ENCODE results near the gene HRH4.

HRH4 gene

DNA sequence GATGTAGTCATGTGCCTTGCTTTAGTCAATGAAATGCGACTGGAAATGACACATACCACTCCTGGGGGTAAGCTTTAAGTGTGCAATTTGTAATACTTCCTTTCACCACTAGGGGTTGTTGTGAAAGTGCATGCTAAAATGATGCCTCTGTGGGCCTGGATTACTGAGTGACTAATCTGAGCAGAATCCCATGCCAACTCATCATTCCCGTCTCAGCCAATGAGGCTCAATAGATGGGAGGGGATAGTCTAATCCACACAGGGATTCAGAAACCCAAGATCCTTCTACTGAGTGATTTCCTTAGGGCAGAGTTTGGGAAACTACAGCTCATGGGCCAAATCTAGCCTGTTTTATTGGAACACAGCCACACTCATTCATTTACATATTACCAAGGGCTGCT is 54.0 kb downstream of the HRH4 start:
- DNase-seq: no peak

DNA sequence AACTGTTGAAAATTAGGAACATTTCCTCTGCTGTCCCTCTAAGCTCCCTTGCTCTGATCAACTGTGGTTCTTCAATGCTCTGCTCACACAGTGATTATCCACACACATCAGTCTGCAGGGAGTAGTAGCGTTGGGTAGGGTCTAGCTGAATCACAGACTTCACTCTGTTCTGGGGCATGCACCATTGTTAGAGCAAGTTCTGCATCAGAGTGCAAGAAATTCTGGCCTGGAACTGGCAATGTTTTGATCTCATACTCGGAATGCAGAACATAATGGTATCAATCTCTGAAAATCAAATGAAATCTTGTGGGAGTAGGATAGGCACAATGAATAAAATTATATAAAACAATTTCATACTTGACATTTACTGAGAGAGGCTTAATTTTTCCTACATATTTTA is 55.3 kb downstream of the HRH4 start:
- no peak for DNase-seq

- DNase-seq: no peak
Measured at GRCh38 chr18:24516261-24516660, 55.8 kb downstream of the HRH4 start.

GRCh38 chr18:24517554-24517953 is 57.1 kb downstream of the HRH4 start:
- DNase-seq: no peak

- DNase-seq: no peak
Measured at GRCh38 chr18:24518596-24518995, 58.2 kb downstream of the HRH4 start.

Measured in AML-193 (cell line).